Measurements from ENCODE around the gene ERP44. TPM values are rescaled to one million over a fixed set of nuclear protein-coding genes. Genes with fewer than 3 reads are reported as not detected.

ERP44 gene
- total and polyA plus RNA-seq, 2 experiments from 2014 or later: 40.6 to 52.1 TPM

DNA sequence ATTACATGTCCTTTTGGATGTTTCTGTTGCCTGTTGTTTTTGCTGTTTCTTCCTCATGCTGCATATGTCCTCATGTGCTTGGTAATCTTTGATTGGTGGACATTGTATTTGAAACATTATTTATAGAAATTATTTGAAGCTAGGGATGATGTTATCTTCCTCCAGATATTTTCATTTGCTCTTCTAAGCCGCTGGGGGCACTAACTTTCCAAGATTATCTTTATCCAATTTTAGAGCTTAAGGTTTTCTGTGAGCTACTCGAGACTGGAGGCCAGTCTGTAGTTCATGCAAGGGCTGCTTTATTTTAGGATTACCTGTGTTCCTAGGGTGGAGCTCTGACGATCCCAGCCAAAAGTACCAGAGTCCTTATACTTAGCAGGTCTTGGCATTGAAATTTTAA, 151.4 kb downstream of the ERP44 start:
- WGBS (ENCODE audit: low lambda C conversion rate, missing lambda C conversion rate): 53% methylated on average over 3 of the region's 3 CpGs
- no peaks in the 10 kb centered on the region for H3K9me2 ChIP-seq (replicated peaks; ENCODE audit: insufficient read depth)
- H3K36me3 ChIP-seq (replicated peaks; ENCODE audit: insufficient read depth, low read depth): no peaks in the 10 kb centered on the region
- H3K27me3 ChIP-seq: no peaks in the 10 kb centered on the region
- TF ChIP-seq EZH2phosphoT487 (IDR thresholded peaks at IDR 0.05; ENCODE audit: low read depth, severe bottlenecking, unreplicated experiment) (no peak), EZH2 (IDR thresholded peaks at IDR 0.05; ENCODE audit: borderline replicate concordance) (no peak)
- TF ChIP-seq, protein P1, sequence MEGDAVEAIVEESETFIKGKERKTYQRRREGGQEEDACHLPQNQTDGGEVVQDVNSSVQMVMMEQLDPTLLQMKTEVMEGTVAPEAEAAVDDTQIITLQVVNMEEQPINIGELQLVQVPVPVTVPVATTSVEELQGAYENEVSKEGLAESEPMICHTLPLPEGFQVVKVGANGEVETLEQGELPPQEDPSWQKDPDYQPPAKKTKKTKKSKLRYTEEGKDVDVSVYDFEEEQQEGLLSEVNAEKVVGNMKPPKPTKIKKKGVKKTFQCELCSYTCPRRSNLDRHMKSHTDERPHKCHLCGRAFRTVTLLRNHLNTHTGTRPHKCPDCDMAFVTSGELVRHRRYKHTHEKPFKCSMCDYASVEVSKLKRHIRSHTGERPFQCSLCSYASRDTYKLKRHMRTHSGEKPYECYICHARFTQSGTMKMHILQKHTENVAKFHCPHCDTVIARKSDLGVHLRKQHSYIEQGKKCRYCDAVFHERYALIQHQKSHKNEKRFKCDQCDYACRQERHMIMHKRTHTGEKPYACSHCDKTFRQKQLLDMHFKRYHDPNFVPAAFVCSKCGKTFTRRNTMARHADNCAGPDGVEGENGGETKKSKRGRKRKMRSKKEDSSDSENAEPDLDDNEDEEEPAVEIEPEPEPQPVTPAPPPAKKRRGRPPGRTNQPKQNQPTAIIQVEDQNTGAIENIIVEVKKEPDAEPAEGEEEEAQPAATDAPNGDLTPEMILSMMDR (IDR thresholded peaks at IDR 0.05; ENCODE audit: poor library complexity): no peak
- no peak overlapping the region for H3K4me3 ChIP-seq
- no peak overlapping the region for H2AFZ ChIP-seq
- no peak overlapping the region for H3K27ac ChIP-seq
- H3K79me2 ChIP-seq: peaks cover 3% of the 10 kb centered on the region
- no peak overlapping the region for H3K4me2 ChIP-seq
- no peaks in the 10 kb centered on the region for H3K9me3 ChIP-seq (ENCODE audit: low read depth)
- DNase-seq (ENCODE audit: low spot score): no peak
- no peaks in the 10 kb centered on the region for H3K4me1 ChIP-seq (ENCODE audit: insufficient read depth)
- H4K20me1 ChIP-seq (ENCODE audit: insufficient read depth, poor library complexity, severe bottlenecking): no peaks in the 10 kb centered on the region

GRCh38 chr9:99936947-99937587, 161.7 kb downstream of the ERP44 start:
- H2AFZ ChIP-seq: no peak overlapping the region
- no peak overlapping the region for H3K4me3 ChIP-seq
- H3K27me3 ChIP-seq: no peaks in the 10 kb centered on the region
- over 99% methylated on average over 4 of the region's 4 CpGs for WGBS (ENCODE audit: low lambda C conversion rate, missing lambda C conversion rate)
- no peak overlapping the region for H3K27ac ChIP-seq
- H3K9me3 ChIP-seq (ENCODE audit: low read depth): no peaks in the 10 kb centered on the region
- H3K4me2 ChIP-seq: no peak overlapping the region
- peaks cover 11% of the 10 kb centered on the region for H3K79me2 ChIP-seq
- no peak for DNase-seq (ENCODE audit: low spot score)
- TF ChIP-seq, protein P1 (IDR thresholded peaks at IDR 0.05; ENCODE audit: poor library complexity): no peak
- TF ChIP-seq EZH2phosphoT487 (IDR thresholded peaks at IDR 0.05; ENCODE audit: low read depth, severe bottlenecking, unreplicated experiment) (no peak), EZH2 (IDR thresholded peaks at IDR 0.05; ENCODE audit: borderline replicate concordance) (no peak)
- no peaks in the 10 kb centered on the region for H4K20me1 ChIP-seq (ENCODE audit: insufficient read depth, poor library complexity, severe bottlenecking)
- no peaks in the 10 kb centered on the region for H3K36me3 ChIP-seq (replicated peaks; ENCODE audit: insufficient read depth, low read depth)
- no peaks in the 10 kb centered on the region for H3K4me1 ChIP-seq (ENCODE audit: insufficient read depth)
- H3K9me2 ChIP-seq (replicated peaks; ENCODE audit: insufficient read depth): no peaks in the 10 kb centered on the region

- DNase-seq (ENCODE audit: low spot score): no peak
- no peaks in the 10 kb centered on the region for H3K36me3 ChIP-seq (replicated peaks; ENCODE audit: insufficient read depth, low read depth)
- no peaks in the 10 kb centered on the region for H3K4me1 ChIP-seq (ENCODE audit: insufficient read depth)
- no peaks in the 10 kb centered on the region for H3K9me2 ChIP-seq (replicated peaks; ENCODE audit: insufficient read depth)
- 96% methylated on average over 6 of the region's 6 CpGs for WGBS (ENCODE audit: low lambda C conversion rate, missing lambda C conversion rate)
- no peaks in the 10 kb centered on the region for H4K20me1 ChIP-seq (ENCODE audit: insufficient read depth, poor library complexity, severe bottlenecking)
- no peaks in the 10 kb centered on the region for H3K27me3 ChIP-seq
- TF ChIP-seq, protein P1 (IDR thresholded peaks at IDR 0.05; ENCODE audit: poor library complexity): no peak
- no peak overlapping the region for H3K4me3 ChIP-seq
- no peak overlapping the region for H2AFZ ChIP-seq
- peaks cover 7% of the 10 kb centered on the region for H3K79me2 ChIP-seq
- H3K9me3 ChIP-seq (ENCODE audit: low read depth): no peaks in the 10 kb centered on the region
- H3K4me2 ChIP-seq: no peak overlapping the region
- no peak overlapping the region for H3K27ac ChIP-seq
Observed at GRCh38 chr9:99931155-99931840, 167.5 kb downstream of the ERP44 start.

Data from hepatocyte (in vitro differentiated cells).